Astrocyte of the hippocampus (primary cell): ENCODE results near the gene DAZL.

Source experiments
- DNase-seq: peaks from one replicate; pipeline ENCODE4 v3.0.0; 2011; ENCODE audit warnings: low read depth, low spot score

Gene DAZL

GRCh38 chr3:16596352-16597032 lies 8.7 kb downstream of the DAZL start:
- no peak for DNase-seq

- no peak for DNase-seq
These were observed 9.4 kb downstream of the DAZL start for GRCh38 chr3:16595778-16596177.

GRCh38 chr3:16589867-16590624 lies 15.2 kb downstream of the DAZL start:
- no peak for DNase-seq

DNA sequence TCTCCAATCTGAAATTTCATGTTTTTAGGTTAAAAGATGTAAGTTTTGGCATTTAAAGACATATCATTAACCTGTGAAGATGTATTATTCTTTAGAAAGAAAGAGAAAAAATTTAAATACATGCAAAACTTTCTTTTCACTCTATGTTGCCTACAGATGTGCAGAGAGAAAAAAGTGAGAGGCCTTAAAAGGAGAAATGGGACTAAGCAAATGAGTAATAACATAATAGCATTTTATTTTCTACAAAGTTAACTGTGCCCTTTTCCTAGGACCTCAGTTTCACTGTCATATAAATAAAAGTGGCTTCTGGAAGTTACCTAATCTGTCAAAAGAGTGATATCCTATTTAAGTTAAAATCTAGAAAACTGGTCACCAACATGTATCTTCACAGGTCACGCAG lies 16.1 kb downstream of the DAZL start:
- no peak for DNase-seq

DNA sequence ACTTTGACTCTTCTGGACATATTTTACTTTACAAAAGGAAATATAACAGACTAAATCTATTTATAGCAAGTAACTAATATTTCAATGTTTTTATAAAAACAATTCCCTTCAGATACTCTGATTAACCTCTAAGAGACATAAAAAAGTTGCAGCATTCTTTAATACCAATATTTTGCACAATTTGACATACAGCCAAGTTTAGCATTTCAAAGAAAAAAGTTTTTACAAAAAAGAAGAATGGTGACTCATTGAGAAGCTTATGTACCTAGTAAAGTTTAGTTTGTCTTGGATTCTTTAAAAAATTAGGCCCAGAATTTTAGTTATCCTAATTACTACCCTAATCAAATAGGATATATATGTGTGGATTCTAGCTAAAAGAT lies 17.6 kb downstream of the DAZL start:
- DNase-seq, result no peak

- DNase-seq, result no peak
These were observed 18.1 kb downstream of the DAZL start for GRCh38 chr3:16587047-16587680.

- no peak for DNase-seq
These were observed 20.3 kb downstream of the DAZL start for GRCh38 chr3:16584880-16585279.

DNA sequence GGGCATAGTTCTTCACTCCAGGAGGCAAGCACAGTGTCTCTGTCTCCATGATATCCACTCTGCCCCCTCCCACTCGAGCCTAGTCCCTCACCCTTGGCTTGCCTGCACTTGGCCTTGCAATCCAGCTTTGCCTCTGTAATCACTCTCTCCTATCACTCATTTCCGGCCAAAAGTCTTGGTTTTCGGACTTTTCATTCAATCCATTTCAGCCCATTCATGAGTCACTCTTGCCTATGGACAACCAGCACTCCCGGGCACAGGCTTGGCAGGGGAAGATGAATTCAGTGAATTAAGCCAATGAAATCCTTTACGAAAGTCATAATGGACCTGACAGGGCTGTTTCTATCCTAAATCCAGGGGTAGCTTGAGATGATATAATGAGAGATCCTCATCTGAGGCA lies 21.7 kb downstream of the DAZL start:
- no peak for DNase-seq

GRCh38 chr3:16570113-16570512 lies 35.1 kb downstream of the DAZL start:
- DNase-seq, result no peak

DNA sequence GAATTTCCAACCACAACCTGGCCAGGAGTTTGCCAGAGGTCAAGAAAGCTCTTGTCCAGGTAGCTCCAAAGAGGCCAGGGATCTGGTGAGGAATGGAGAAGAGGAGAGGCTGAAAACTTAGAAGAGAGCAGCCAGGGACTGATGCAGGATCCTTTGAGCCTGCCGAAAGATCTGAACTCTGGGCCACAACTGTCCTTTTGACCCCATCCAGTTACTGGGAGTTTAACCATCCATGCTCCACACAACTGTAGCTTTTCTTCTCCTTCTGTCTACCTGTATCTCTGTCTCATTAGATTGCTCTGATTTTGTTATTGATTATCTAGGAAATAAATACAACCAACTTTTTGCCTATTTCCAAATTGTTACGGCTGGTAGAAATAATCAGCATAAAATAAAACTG lies 36.7 kb downstream of the DAZL start:
- DNase-seq, result no peak

DNA sequence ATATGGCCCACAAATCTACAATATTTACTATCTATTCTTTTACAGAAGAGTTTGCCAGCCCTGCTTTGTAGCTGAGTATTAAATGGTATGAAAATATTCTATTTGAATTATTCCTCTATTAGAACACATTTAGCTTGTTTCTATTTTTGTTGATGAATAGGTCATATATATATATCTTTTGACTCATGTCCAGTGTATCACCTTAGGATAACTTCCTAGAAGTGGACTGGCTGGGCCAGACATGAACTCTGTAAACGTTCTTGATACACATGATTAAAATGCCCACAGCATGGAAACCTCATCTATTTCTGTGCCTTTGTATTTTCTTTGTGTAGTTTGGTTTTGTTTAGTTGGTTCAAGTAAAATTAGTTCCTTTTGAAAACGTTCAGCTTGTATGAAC lies 37.1 kb downstream of the DAZL start:
- DNase-seq, result no peak

GRCh38 chr3:16559653-16560365 lies 45.4 kb downstream of the DAZL start:
- no peak for DNase-seq

- no peak for DNase-seq
These were observed 51.1 kb downstream of the DAZL start for GRCh38 chr3:16554126-16554525.

DNA sequence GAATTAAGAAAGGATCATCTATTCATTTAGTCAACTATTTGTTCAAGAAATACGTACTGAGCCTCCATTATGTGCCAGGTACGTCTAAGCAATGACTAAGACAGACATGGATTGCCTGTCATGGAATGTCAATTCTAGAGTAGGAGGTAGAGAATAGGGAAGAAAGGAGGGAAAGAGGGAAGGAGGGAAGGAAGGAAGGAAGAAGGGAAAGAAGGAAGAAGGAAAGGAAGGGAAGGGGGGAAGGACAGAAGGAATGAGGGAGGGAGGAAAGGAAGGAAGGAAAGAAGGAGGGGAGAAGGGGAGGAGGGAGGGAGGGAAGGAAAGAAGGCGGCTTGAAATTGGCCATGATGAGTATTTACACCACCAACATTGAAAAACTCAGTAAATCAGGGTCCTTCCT lies 52.5 kb downstream of the DAZL start:
- no peak for DNase-seq

DNA sequence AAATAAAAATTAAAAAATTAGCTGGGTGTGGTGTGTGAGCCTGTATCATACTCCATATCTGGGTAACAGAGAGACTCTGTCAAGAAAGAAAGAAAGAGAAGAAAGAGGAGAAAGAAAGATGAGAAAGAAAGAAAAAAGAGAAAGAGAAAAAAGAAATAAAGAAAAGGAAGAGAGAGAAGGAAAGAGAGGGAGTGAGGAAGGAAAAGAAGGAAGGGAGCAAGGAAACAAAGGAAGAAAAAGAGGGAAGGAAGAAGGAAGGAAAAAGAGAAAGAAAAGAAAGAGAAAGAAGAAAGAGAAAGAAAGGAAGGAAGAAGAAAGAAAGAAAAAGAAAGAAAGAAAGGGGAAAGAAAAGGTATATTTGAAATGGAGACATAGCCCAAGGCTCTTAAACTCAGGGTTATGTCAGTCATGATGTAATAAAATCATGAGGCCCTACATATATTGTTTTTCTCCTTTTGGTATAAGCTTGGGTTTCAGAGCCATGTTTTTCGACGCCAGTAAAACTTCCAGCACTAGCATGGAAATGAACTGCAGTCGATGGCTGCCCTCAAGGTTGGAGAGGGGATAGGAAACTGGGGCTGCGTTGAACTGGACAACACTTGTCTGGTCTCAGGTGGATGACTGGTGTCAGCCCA lies 53.8 kb downstream of the DAZL start:
- no peak for DNase-seq

GRCh38 chr3:16550676-16551341 lies 54.4 kb downstream of the DAZL start:
- peak; percentile 92 for DNase-seq

- DNase-seq, result no peak
These were observed 54.9 kb downstream of the DAZL start for GRCh38 chr3:16550305-16550675.

DNA sequence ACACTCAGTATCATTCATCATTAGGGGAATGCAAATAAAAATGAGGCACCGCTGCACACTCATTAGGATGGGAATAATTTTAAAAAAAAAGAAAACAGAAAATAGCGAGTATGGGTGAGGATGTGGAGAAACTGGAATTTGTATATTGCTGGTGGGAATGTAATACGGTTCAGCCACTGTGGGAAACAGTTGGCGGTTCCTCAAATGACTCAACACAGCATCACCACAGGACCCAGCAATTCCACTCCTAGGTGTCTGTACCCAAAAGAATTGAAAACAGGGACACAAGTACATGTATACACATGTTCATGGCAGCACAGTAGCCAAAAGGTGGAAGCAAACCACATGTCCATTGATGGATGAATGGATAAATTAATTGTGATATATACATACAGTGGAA lies 56.5 kb downstream of the DAZL start:
- DNase-seq, result peak; percentile 70

- DNase-seq, result no peak
These were observed 57.5 kb downstream of the DAZL start for GRCh38 chr3:16547561-16548357.

- no peak for DNase-seq
These were observed 58.8 kb downstream of the DAZL start for GRCh38 chr3:16546186-16547010.
